MCF 10A (cell line): Measurements from ENCODE around the gene NFRKB. TPM values are rescaled to one million over a fixed set of nuclear protein-coding genes. Genes with fewer than 3 reads are reported as not detected.
"Not testable (repeated sequence)": the region's sequence is repeated elsewhere in the genome, so short reads cannot be mapped to it uniquely, and the experiment has no call there.

Experiments used
- BruUV-seq: library from RNA; stranded (reverse); fragments of 400-500 nt; replicated peaks from 2 replicates; lab custom pipeline; 2021; lab: Mats Ljungman, UMichigan
- CTCF ChIA-PET: fragments of 300-600 bp; sonication (Branson Sonifier 250); formaldehyde crosslinking; extraction: SDS; loops from one replicate; lab custom pipeline; 2021; ENCODE audit warnings: antibody characterized with exemption, inconsistent platforms; lab: Yijun Ruan, JAX
- POLR2A ChIA-PET: fragments of 300-600, 350-650 bp; sonication (Branson Sonifier 250); formaldehyde crosslinking; extraction: SDS; loops from one replicate; lab custom pipeline; 2020; ENCODE audit warnings: antibody characterized with exemption, inconsistent platforms; lab: Yijun Ruan, JAX
- DNase-seq: peaks from one replicate; pipeline ENCODE4 v3.0.0-alpha.2; 2018; ENCODE audit not compliant: unreplicated experiment
- H3K27ac Mint-ChIP-seq: one replicate; pipeline ENCODE4 v1.8.0; 2022; ENCODE audit warnings: mild to moderate bottlenecking, low read depth, mixed read lengths; ENCODE audit not compliant: unreplicated experiment
- H3K27me3 Mint-ChIP-seq: one replicate; pipeline ENCODE4 v1.8.0; 2022; ENCODE audit warnings: mixed read lengths; ENCODE audit not compliant: insufficient read depth, unreplicated experiment
- H3K36me3 Mint-ChIP-seq: one replicate; pipeline ENCODE4 v1.8.0; 2022; ENCODE audit warnings: mild to moderate bottlenecking, moderate library complexity, mixed read lengths; ENCODE audit not compliant: insufficient read depth, unreplicated experiment
- H3K4me1 Mint-ChIP-seq: one replicate; pipeline ENCODE4 v1.8.0; 2022; ENCODE audit warnings: mixed read lengths; ENCODE audit not compliant: insufficient read depth, unreplicated experiment
- H3K4me3 Mint-ChIP-seq: one replicate; pipeline ENCODE4 v1.8.0; 2022; ENCODE audit warnings: mild to moderate bottlenecking, moderate library complexity, mixed read lengths; ENCODE audit not compliant: unreplicated experiment
- H3K9me3 Mint-ChIP-seq: one replicate; pipeline ENCODE4 v1.8.0; 2022; ENCODE audit warnings: mixed read lengths; ENCODE audit not compliant: unreplicated experiment
- intact Hi-C: fragments of 100-400 bp; cut with micrococcal nuclease; formaldehyde crosslinking; loops from 2 replicates; pipeline ENCODE4 v1.14.1; 2022
- total RNA-seq: library from RNA; stranded (reverse); gene quantifications from 2 replicates; pipeline ENCODE4 v1.2.3, GENCODE V29; 2022
- TF ChIP-seq, protein P1 (sequence below): fragments of 200-600 bp; IDR thresholded peaks from one replicate; pipeline ENCODE4 v1.8.0; 2022; ENCODE audit warnings: antibody characterized with exemption, mild to moderate bottlenecking; ENCODE audit not compliant: unreplicated experiment

The NFRKB gene
- total RNA-seq, 1 experiment from 2014 or later, result 34.0 TPM

DNA sequence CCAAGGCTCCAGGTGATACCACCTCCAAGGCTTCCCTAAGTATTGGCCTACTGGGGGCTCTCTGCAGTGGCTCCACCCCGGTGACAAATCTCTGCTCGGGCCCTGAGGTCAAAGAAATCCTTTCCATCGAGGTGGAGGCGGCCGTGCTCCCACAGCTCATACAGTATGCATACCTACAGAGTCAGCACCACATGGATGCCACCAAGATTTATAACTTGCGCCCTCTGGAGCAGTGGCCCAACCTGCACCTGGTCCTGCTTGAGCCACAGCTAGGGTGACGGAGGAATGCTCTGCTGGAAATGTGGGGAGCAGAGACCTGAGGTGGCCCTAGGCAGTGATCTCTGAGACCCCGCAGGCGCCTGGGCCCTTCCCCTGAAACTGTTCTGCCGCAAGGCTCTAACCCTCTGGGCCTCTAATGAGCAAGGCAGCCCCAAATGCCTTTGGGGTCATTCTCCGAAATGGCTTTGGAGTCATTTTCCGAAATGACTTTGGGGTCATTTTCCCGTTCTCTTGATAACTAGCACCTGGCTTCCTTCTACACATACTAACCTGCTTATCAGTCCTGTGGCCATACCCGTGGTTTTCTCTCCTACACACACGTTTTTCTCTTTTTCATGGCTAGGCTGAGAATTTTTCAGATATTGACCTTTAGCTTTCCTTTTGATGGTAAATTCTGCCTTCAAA lies 45.8 kb downstream of the NFRKB start:
- ChIA-PET CTCF (interaction anchor here (1.0 kb wide), 1 partner anchor 22 kb away, joined by 5 read pairs; no protein-coding TSS in a partner anchor), POLR2A (interaction anchor here (0.6 to 1.6 kb wide), 2 partner anchors 11 to 56 kb away, joined by 3 read pairs; no protein-coding TSS in a partner anchor)
- no peaks in the 10 kb centered on the region for H3K9me3 Mint-ChIP-seq
- peaks cover 37% of the 10 kb centered on the region for H3K4me1 Mint-ChIP-seq
- DNase-seq, result no peak
- no peak overlapping the region for H3K4me3 Mint-ChIP-seq
- intact Hi-C loops, result loop anchor here (5.0 kb wide), 1 partner anchor 62 kb away; no protein-coding TSS in a partner anchor
- H3K36me3 Mint-ChIP-seq, result peaks cover 5% of the 10 kb centered on the region
- no TSS peak for BruUV-seq
- H3K27me3 Mint-ChIP-seq, result no peaks in the 10 kb centered on the region
- TF ChIP-seq, protein P1, sequence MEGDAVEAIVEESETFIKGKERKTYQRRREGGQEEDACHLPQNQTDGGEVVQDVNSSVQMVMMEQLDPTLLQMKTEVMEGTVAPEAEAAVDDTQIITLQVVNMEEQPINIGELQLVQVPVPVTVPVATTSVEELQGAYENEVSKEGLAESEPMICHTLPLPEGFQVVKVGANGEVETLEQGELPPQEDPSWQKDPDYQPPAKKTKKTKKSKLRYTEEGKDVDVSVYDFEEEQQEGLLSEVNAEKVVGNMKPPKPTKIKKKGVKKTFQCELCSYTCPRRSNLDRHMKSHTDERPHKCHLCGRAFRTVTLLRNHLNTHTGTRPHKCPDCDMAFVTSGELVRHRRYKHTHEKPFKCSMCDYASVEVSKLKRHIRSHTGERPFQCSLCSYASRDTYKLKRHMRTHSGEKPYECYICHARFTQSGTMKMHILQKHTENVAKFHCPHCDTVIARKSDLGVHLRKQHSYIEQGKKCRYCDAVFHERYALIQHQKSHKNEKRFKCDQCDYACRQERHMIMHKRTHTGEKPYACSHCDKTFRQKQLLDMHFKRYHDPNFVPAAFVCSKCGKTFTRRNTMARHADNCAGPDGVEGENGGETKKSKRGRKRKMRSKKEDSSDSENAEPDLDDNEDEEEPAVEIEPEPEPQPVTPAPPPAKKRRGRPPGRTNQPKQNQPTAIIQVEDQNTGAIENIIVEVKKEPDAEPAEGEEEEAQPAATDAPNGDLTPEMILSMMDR, result no peak
- H3K27ac Mint-ChIP-seq, result no peak overlapping the region

DNA sequence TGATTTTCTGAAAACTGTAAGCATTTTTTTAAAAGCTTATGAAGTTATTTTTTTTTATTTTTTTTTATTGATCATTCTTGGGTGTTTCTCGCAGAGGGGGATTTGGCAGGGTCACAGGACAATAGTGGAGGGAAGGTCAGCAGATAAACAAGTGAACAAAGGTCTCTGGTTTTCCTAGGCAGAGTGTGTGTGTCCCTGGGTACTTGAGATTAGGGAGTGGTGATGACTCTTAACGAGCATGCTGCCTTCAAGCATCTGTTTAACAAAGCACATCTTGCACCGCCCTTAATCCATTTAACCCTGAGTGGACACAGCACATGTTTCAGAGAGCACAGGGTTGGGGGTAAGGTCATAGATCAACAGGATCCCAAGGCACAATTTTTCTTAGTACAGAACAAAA lies 48.0 kb downstream of the NFRKB start:
- intact Hi-C loops, result loop anchor here (5.0 kb wide), 1 partner anchor 60 kb away; no protein-coding TSS in a partner anchor
- not testable (repeated sequence) for DNase-seq, H3K27me3 Mint-ChIP-seq, H3K36me3 Mint-ChIP-seq, H3K9me3 Mint-ChIP-seq, BruUV-seq
- Mint-ChIP-seq H3K4me3 (peak overlapping the region; percentile 56), H3K4me1 (peaks cover 17% of the 10 kb centered on the region), H3K27ac (peak overlapping the region; percentile 88)
- ChIA-PET POLR2A (interaction anchor here (1.0 to 3.3 kb wide), 7 partner anchors 14 to 156 kb away, joined by 3 to 25 read pairs (median 11); partner anchors contain the start of genes NFRKB and PRDM10), CTCF (interaction anchor here (1.1 to 1.4 kb wide), 2 partner anchors 15 to 62 kb away, joined by 4 to 13 read pairs; no protein-coding TSS in a partner anchor)

DNA sequence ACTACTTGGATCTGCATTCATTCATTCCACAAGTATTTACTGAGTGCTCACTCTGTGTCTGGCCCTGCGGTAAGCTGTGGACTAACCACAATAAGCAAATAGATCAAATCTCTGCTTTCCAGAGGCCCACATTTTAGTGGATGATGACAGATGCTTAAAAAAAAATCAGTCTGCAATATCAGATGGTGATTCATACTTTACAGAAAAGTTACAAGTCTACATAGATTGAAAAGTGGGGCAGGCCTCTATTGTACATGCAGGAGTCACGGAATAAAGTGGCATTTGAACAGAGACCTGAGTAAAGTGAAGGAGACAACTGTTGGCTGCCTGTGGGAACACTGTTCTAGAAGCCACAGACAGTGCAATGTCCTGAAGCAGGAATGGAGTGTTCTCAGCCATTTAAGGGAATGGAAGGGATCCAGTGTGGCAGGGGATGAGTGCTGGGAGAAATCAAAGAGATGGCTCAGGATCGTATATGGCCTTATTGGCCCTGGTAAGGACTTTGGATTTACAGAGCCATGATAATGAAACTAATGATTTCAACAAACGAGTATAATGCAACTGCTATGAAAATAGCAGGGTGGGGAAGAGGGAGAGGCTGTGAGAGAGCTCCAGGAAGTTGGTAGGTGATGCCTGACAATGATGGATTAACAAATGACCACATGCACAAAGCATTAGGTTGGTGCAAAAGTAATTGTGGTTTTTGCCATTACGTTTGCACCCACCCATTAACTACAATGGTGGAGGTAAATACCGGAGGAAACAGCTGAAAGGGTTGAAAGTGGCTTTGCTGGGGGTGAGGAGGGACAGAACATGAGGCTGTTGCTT lies 48.7 kb downstream of the NFRKB start:
- Mint-ChIP-seq H3K9me3 (no peaks in the 10 kb centered on the region), H3K4me1 (peaks cover 12% of the 10 kb centered on the region), H3K4me3 (peak overlapping the region; percentile 56), H3K27ac (peak overlapping the region; percentile 88), H3K36me3 (peaks cover 5% of the 10 kb centered on the region), H3K27me3 (no peaks in the 10 kb centered on the region)
- DNase-seq, result peak; percentile 80
- POLR2A ChIA-PET, result interaction anchor here (0.5 to 3.3 kb wide), 10 partner anchors 9 to 146 kb away, joined by 3 to 25 read pairs (median 5); partner anchors contain the start of gene NFRKB
- BruUV-seq, result TSS peak; percentile 73
- TF ChIP-seq, protein P1, result no peak
- intact Hi-C loops, result loop anchor here (1.0 to 5.0 kb wide), 2 partner anchors 17 to 59 kb away; no protein-coding TSS in a partner anchor
- CTCF ChIA-PET, result interaction anchor here (0.6 to 1.4 kb wide), 4 partner anchors 16 to 61 kb away, joined by 4 to 13 read pairs (median 4); no protein-coding TSS in a partner anchor

Other genes starting within 250 kb of the NFRKB start
- gene TMEM45B, start 79.7 kb downstream of the NFRKB start, total RNA-seq, result not detected in 2 replicates
- gene PRDM10, start 107.3 kb upstream of the NFRKB start, total RNA-seq, result 5.1 and 5.6 TPM in 2 replicates
- gene APLP2, start 174.3 kb upstream of the NFRKB start, total RNA-seq, result 317 and 368 TPM in 2 replicates